Measurements from ENCODE around the gene TEAD4.
A peak's percentile ranks its signal among the peaks of the same experiment; 100 is the strongest.

TEAD4 gene

DNA sequence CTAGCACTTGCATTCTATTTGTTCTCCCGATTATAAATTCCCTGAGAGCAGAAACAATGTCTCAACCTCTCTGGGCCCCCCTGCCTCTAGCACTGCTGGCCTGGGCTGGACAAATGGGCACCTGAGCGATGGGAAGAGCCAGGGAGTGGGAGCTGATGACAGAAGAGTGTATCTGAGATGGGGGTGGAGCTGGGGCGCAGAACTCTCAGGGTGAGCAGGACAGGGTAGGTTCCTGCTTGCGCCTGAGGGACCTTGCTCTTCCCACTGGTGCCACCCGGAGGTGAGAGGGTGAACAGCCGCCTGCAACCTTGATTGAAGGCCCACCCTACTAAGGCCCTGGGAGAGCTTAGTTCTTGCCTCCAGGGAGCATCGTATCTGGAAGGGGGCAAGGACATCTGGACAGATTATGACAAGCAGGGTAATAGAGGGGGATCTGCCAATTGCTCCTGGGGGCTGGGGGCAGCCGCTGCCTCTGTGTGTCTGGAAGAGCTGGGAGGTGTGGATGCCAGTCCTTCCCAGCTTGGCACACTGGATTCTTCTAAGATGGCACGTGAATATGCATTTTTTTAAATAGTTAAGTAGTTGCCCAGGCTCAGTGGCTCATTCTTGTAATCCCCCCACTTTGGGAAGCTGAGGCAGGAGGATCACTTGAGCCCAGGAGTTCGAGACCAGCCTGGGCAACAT, 75.0 kb downstream of the TEAD4 start:
- DNase-seq, result peak; percentile 36

DNA sequence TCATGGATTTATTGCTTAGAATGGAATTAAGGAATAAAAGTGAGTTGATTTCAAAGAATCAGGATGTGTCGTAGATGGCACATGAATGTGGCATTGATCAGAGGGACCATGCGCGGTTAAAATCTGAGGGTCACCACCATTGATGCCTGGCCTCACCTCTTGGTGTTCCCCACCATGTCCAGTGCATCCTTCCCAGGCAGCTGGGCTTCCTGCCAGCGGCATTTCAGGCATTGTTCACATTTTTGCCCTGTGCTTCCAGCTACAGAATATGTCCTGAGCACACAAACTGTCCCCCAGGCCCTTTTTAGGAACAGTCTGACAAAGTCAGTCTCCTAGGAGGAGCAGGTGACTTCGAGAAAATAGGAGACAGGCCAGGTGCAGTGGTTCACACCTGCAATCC, 76.0 kb downstream of the TEAD4 start:
- DNase-seq, result no peak

DNA sequence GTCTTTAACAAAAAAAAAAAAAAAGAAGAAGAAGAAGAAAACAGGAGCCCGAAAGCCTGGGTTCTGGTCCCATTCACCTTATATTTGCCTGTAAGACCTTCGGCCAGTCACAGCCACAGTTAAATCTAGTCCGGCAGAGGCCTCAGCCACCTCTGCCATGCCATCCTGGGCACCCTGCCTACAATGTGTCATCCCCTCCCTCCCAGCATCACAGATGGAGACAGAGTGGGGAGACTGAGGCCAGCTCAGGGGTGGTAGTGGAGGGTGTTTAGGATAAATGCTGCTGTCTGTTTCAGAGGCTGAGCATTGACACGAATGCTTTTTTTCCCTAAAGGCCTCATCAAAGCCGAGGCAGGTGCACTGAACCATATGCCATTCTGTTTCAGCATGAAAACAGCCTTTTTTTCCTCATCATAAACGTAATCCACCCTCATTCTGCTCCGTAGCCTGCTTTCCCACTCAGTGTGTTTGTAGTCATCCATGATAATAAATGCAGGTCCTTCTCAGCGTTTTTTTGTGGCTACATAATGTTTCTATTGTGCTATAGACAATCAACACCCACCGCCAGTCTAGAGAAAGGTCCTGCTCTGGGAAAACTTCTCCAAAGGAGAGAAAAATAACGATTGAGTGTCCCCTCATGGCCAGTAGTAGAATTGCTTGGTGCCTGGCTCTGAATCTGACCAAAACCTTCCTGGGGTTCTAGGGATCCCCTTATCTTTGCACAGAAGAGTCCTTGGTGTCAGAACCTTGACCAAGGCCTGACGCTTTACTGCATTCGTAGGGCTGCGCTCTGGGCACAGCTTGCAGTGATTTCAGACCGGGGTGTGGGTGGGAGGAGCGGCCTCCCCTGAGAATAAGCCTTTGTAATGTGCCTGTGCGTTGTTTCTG, 76.9 kb downstream of the TEAD4 start:
- DNase-seq, result peak; percentile 3

DNA sequence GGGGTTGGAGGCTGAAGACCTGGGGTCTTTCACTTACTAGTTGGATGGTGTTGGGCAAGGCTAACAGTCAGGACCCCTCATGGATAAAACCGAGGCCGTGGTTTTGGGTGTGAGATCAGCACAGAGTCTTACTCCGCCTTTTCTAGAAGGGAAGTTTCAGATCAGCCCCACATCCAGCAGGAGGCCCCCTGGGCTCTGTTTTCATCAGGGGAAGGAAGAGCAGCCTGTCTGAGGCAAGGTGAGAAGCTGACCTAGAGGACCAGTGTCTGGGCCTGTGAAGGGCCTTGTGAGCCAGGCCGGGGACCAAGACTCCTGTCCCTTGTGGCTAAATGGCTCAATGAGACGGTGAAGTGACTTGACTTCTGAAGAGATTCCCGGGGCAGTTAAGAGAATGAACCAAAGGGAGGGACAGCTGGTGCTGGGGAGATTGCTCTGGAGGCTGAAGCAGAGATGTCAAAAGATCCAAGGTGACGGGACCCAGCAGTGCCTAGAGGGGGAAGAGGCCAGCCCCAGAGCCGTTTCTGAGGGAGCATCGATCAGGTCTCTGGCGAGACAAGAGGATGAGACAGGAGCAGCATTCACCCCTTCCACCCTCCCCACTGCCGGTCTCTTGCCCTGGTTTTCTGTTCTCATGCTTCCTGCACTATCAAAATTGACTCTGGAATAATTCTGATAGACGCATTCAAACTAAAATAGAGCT, 77.9 kb downstream of the TEAD4 start:
- no peak for DNase-seq

DNA sequence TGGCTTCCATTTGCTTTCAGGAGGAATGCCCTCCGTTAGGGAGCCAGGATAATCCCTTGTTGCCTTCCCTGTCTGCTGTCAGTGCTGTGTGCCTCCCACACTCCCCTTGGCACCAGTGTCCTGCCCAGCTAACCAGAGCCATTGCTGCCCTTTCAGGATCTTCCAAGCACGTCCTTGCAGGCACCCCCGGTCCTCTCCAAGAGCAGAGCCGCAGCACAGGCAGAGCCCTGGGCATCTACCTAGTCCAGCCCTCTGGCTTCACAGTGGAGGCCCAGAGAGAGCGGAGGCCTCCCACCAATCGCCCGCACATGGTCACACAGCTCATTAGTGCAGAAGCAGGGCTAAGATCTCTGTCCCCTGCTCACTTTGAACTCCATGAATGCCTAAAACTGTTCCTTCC, 79.0 kb downstream of the TEAD4 start:
- no peak for DNase-seq

DNA sequence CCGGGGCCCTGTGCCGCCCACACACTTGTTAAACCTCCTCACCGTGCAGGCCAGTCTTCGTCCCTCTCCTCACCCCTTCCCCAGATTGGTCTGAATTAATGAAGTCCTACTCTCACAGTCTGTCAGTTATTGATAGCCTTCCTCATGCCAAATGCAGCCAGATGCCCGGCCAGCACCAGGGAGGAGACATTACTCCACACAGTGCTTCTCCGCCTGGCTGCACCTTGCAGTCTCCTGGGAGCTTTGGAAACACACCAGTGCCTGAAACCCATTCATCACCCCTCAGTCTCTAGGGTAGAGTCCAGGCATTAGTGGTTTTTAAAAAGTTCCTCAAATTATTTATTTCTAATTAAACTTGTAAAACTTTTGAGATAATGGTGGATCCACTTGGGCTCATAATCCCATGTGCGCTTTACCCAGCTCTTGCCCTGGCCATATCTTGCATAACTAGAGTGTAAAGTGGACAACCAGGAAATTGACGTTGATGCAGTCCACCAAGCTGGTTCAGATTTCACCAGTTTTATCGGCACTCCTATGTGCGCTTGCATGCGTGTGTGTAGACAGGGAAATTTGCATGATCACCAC, 79.8 kb downstream of the TEAD4 start:
- no peak for DNase-seq

DNA sequence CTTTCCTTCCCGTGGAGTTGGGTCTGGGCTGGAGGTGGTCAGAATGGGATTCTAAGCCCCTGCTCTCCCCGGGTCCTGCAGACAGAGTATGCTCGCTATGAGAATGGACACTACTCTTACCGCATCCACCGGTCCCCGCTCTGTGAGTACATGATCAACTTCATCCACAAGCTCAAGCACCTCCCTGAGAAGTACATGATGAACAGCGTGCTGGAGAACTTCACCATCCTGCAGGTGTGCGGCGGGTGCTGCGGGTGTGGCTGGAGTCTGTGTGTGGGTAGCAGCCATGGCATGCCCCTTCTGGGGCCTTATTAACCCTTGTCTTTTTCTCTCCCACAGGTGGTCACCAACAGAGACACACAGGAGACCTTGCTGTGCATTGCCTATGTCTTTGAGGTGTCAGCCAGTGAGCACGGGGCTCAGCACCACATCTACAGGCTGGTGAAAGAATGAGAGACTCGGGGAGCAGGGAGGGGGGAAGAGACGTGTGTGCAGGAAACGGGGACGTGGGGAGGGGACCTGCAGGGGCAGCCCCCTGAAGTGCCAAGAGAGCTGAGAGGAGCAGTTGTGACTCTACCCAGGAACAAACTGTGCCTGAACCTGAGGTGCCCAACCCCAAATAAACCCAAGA, 80.9 kb downstream of the TEAD4 start:
- no peak for DNase-seq

DNA sequence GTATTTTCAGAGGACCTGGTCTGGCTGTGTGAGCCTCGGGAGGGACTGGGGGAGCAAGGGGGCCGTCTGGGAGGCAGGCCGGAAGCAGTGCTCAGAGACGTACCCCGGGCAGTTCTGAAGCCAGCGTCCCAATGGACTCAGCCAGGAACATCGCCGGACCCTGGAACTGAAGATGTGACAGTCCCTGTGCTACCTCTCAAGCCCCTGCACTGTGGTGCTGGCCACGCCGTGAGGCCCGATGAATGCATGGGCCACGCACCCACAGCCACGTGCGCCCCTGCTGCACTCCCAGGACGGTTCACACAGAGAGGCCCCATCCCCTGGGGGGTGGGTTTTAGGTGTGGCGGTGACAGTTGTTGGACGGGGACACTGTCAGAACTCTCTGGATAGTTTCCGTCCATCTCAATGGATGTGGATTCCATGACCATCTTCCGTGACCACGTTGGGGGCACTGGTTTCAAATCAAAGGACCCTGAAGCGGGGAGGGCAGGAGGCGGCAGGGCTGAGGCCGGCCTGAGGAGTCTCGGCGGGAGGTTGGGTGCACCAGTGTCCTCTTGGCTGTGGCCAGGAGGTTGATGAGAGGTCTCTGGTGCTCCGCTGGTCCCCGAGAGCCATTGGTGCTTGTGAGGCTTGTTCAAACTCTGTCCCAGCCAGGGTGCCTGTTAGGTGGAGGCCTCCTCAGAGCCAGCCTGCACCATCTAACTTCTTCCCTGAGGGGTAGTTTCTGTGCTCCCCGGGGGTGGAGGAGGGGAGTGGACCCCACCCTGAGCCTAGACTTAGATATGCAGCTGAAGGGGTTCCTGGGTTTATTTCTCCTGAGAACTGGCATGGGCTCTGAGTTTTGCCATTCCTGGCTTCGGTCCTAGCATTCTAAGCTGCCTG, 81.7 kb downstream of the TEAD4 start:
- DNase-seq, result no peak

DNA sequence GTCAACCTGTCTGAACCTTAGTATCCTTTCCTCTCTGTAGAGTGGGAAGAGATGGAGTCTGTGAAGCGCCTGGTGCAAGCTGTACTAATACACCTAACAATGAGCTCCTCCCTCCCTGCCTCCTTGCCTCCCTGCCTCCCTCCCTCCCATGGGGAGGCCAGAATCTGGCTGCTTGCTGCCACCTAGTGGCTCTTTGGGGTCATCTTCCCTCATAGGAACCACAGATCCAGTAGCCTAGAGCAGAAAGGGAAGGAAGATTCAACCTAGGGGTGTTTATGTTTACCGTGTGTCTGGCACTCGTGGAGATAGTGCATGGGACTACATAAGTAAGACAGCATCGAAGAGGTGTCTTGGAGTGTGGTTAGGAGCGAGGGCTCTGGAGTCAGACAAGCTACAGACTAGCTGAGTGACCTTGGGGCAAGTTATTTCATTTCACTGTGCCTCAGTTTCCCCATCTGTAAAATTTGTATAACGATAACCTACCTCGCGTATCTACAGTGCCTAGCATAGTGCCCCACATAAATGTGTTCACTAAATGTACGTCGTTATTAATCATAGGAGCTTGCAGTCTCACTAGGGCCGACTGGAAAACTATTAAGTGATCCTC, 82.5 kb downstream of the TEAD4 start:
- DNase-seq, result peak; percentile 85

DNA sequence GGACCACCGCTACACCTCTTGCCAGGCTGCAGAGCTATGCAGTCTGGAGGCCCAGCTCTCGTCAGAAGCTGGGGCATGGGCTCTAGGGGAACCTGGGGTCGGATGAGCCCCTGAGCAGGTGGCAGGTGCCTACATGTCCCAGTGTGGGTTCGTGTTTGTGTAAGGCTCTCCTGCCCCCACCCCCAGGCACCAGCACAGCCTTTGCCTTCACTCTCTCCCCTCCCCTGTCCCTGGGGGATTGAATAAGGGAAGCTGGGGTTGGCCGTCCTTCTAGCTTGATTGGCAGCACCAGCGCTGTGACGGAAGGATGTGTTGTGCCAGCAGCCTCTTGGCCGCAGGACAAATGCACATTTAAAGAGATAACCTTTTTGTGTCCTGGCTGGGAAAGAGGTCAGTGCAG, 83.2 kb downstream of the TEAD4 start:
- DNase-seq, result peak; percentile 70

DNA sequence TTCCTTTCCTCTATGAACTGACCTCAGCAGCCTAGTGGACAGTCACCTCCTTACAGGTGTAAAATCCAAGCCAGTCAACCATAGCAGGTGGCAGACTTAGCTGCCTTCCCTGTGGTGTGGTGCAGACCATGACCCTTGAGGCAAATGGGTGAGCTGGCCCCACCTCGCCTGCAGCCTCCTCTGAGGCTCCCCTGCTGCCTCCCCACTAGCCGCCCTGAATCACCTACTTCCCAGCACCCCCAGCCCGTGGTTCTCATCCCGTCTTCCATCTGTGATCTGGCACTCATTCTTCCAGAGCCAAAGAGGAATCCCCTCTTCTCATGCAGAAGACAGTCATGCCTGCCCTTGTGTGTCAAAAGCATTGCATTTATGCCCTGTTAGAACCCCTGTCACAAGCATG, 83.6 kb downstream of the TEAD4 start:
- no peak for DNase-seq

DNA sequence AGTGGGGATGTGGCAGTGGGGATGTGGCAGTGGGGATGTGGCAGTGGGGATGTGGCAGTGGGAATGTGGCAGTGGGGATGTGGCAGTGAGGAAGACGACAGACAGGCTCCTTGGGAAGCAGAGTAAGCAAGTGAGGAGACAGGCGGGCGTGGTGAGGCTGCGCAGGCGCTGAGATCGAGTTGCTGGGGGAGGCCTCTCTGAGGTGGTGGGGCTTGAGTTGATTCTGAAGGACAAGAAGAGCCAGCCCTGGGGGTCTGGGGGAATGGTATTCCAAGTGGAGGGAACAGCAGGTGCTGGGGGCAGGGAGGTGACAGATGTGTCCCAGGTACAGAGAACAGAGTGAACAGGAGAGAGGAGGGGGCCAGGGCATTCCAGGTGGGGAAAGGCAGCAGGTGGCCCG, 84.2 kb downstream of the TEAD4 start:
- DNase-seq, result no peak

DNA sequence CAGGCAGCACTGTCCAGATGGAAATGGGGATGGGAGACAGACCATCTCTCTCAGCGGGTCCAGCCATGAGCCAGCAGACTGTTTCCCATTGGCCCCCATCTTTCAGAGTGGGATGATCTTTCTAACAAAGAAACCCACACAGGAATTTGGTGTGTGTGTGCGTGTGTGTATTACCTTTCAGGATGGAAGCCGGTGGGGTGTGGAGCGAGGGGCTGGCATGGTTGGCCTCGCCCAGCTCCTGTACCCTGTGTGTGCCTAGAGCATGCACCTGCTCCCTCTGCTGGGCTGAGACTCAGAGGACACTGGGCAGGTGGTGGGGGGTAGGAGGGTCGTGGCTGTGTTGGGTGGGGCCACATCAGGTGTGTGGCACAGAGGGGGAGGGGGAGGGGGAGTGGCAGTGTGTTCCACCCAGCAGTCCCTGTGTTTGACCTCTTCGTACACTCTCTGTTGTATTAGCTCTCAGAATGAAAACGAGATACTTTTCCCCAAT, 85.0 kb downstream of the TEAD4 start:
- DNase-seq, result no peak

DNA sequence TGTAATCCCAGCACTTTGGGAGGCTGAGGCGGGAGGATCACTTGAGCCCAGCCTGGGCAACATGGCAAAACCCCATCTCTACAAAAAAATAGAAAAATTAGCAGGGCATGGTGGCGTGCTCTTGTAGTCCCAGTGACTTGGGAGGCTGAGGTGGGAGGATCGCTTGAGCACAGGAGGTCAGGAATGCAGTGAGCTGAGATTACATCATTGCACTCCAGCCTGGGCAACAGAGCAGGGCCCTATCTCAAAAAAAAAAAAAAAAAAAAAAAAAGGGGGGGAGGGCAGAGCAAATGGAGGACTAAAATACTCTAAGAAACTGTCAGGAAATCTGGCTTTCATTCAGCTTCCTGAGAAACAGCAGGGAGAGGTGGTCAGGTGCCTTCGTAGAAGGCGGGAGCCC, 86.3 kb downstream of the TEAD4 start:
- no peak for DNase-seq

DNA sequence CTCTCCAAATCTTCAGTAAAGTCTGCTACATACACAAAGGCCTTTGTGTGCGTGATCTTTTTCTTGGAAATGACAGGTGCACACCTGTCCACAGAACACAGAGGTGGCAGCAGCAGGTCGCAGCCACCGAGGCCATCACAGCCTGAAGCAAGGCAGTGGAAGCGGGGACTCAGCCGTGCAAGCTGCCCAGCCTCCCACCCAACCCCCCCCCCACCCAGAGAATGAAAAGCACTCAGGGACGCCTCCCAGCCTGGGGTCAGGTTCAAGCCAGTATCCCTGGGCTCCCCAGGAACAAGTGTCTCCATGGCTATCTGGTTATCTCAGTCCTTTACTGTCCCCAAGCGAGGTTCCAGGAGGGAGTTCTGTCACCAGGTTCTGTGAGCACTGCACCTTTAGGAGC, 86.8 kb downstream of the TEAD4 start:
- no peak for DNase-seq

DNA sequence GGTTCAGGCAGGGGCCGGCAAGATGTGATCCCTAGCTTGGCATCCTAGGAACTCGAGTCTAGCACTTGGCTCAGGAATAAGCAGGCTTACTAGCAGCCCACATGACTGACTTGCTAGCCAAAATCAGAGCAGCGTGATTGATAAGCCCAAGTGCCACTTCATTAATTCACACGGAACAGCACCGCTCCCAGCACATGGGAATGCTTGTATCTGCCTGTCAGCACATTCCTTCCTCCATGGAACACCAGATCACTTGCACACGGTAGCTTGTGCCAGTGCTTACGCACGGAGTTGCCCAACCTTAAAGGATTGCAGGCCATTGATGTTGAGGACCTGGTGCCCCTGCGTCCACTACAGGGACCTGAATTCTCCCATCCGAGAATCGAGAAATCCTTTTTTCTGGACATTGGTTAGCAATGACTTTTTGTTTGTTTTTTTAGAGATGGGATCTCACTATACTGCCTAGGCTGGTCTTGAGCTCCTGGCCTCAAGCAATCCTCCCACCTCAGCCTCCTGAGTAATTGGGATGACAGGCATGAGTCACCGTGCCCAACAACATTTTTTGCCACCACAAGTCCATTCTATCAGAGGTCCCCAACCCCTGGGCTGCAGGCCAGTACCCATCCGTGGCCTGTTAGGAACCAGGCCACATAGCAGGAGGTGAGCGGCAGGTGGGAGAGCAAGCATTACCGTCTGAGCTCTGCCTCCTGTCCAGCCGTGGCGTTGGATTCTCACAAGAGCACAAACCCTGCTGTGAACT, 87.4 kb downstream of the TEAD4 start:
- DNase-seq, result no peak

DNA sequence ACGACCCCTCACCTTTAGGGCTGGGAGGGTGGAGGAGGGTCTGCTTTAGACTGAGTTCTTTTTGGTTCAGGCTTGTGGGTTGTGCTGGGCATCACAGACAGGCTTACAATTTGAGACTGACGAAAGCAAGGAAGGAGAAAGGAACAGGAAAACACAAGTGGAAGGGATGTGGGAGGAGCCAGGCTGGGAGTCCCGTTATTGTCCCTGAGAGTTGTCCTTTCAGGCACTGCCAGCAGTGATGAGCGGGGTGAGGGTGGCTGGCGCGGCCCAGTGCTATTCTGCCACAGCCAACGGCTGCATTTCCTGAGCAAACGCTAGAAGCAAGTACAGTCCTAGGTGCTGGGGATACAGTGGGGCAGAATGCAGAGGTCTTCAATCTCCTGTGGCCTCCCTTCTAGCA, 88.8 kb downstream of the TEAD4 start:
- no peak for DNase-seq

DNA sequence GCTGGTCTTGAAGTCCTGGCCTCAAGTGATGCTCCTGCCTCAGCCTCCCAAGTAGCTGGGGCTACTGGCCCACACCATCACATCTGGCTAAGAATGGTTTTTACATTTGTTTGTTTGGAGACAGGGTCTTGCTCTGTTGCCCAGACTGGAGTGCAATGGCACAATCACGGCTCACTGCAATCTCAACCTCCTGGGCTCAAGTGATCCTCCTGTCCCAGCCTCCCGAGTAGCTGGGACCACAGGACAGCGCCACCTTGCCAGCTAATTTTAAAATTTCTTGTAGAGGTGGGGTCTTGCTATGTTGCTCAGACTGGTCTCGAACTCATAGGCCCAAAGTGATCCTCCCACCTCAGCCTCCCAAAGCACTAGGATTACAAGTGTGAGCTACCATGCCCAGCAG, 89.3 kb downstream of the TEAD4 start:
- DNase-seq, result no peak

DNA sequence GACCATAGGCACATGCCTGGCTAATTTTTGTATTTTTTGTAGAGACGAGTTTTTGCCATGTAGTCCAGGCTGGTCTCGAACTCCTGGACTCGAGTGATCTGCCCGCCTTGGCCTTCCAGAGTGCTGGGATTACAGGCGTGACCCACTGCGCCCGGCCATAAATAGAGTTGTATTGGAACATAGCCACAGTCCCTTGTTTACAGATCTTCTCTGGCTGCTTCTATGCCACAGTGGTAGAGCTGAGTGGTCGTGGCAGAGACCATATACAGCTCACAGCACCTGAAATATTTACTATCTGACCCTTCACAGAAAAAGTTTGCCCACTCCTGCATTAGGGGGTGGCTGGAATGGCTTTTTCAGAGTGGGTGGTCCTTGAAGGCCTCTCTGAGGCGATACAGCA, 90.0 kb downstream of the TEAD4 start:
- no peak for DNase-seq

DNA sequence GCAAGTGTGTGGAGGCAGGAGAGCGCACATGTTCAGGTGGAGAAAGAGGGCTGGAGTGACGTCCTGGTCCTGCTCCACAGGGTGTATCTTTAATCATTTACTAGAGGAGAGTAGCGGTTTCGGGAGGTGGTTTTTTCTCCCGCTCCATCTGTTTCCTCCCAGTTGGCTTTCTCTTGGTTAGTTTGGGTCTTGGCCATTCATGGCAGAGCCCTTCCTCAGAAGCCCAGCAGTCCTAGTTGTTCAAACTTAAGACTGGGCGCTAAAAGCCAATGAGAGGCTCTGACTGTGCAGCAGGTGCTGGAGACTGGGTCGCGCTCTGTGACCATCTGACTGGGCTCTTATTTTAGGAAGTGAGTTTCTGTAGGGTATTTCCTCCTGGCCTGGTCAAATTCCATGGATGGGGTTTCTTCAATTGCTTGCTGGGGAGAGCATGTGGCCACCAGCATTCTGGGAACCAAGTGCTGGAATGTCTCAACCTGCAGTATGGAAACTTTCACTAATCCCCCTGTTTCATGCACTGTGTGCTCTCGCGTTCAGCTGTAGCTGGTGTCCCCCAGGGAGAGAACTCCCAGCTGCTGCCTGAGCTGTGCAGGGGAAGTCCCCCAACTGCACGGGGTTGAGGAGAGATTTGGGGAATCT, 90.5 kb downstream of the TEAD4 start:
- DNase-seq, result no peak

Measured in NCI-H1105 treated with DMSO at 0.1 percent for 48 hours (cell line).